Measurements from ENCODE around the gene RASSF3. TPM values are rescaled to one million over a fixed set of nuclear protein-coding genes. Genes with fewer than 3 reads are reported as not detected.
"Not testable (repeated sequence)": the region's sequence is repeated elsewhere in the genome, so short reads cannot be mapped to it uniquely, and the experiment has no call there.

Gene RASSF3
- total RNA-seq, 4 donors from 2014 or later = 7.3 to 18.7 (median 11.2) TPM

DNA sequence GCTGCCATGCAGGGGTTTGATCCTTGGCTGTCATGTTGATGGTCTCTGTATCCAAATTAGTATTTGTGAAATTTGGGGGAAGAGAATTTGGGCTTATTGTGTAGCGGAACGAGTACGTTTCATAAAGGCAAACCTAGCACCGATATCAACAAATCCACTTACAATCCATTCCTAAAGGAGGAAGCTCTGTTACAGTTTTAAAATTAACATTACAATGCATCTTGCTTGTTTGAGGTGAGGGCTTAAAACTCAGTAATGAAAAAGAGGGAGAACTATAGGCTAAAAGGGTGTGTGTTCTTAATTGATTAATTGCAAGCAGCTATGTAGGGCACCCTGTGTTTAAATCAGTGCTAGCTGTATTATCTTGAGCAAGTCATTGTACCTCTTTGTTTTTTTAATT is 13.7 kb downstream of the RASSF3 start:
- TF ChIP-seq, protein P1, sequence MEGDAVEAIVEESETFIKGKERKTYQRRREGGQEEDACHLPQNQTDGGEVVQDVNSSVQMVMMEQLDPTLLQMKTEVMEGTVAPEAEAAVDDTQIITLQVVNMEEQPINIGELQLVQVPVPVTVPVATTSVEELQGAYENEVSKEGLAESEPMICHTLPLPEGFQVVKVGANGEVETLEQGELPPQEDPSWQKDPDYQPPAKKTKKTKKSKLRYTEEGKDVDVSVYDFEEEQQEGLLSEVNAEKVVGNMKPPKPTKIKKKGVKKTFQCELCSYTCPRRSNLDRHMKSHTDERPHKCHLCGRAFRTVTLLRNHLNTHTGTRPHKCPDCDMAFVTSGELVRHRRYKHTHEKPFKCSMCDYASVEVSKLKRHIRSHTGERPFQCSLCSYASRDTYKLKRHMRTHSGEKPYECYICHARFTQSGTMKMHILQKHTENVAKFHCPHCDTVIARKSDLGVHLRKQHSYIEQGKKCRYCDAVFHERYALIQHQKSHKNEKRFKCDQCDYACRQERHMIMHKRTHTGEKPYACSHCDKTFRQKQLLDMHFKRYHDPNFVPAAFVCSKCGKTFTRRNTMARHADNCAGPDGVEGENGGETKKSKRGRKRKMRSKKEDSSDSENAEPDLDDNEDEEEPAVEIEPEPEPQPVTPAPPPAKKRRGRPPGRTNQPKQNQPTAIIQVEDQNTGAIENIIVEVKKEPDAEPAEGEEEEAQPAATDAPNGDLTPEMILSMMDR (IDR thresholded peaks at IDR 0.05) = no peak
- no peak for TF ChIP-seq POLR2A (IDR thresholded peaks at IDR 0.05)
- H3K4me1 ChIP-seq = peaks cover 10 to 16% of the 10 kb centered on the region in 2 donors
- intact Hi-C loops (cut with DNase I) = no loop called here

DNA sequence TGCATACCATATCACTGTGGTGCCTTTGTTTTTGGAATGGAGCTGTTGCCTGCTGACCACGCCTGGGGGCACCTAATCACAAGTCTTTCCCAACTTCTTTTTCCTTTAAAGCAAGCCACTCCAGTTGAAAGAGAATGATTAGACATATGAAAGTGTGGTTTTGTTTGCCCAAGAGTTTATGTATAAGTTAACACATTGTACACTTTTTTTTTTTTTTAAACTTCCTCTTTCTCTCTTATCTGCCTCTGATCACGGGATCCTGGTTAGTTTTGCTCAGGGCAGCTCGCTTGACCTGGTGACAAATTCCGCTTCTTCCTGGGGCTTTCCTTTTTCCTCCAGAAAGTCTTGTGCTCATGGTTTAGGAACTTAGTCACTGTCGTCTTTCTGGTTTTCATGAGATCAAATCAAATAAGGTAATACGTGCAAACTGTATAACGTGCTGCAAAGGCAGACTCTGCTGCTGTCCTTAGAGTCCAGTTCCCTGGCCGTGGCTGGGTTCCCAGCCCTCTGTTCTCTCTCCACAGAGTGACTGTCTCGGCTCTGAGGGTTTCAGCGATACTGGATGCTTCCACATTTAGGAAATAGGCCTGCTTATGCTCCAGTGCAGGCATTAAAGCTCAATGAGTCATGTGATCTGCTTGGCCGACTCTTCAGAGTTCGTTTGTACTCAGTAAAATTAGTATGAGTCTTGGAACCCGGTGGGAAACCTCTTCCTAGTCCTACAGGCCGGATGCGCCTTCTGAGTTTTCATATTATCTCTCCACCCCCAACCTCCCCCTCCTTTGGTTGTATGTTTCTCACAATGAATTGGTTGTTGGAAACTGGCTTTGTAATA is 15.2 kb downstream of the RASSF3 start:
- peak; percentile 41 to 45 for DNase-seq
- Histone ChIP-seq H3K27me3 (no peaks in the 10 kb centered on the region), H3K4me3 (replicated peaks in 1 of 3) (no peak overlapping the region), H3K4me1 (peaks cover 10 to 16% of the 10 kb centered on the region in 2 donors), H3K36me3 (no peaks in the 10 kb centered on the region), H3K9me3 (no peaks in the 10 kb centered on the region), H3K27ac (peak overlapping the region; percentile 1 to 62 (median 60))
- TF ChIP-seq, protein P1 (IDR thresholded peaks at IDR 0.05) = no peak
- TF ChIP-seq POLR2A (IDR thresholded peaks at IDR 0.05) = no peak
- WGBS, 2 donors = 30 to 31% methylated on average over 15 of the region's 15 CpGs
- intact Hi-C loops (cut with DNase I) = no loop called here

More for the DNA sequence above, 13.7 kb downstream of the RASSF3 start:
- H3K36me3 ChIP-seq = no peaks in the 10 kb centered on the region
- no peaks in the 10 kb centered on the region for H3K27me3 ChIP-seq
- 94% methylated on average over 4 of the region's 4 CpGs for WGBS, 2 donors
- H3K9me3 ChIP-seq = no peaks in the 10 kb centered on the region
- H3K27ac ChIP-seq = no peak overlapping the region
- H3K4me3 ChIP-seq (replicated peaks in 1 of 3) = no peak overlapping the region
- no peak for DNase-seq

DNA sequence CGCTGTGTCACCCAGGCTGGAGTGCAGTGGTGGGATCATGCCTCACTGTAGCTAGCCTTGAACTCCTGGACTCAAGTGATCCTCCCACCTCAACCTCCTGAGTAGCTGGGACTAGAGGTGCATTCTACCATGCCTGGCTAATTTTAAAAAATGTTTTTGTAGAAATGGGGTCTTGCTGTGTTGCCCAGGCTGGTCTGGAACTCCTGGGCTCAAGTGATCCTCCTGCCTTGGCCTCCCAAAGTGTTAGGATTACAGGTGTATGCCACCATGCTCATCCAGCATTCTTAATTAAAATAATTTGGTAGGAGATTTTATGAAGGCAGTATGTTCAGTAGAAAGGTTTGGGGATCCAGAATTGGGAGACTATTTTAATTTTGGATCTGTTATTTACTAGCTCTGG is 16.3 kb downstream of the RASSF3 start:
- H3K27me3 ChIP-seq; H3K9me3 ChIP-seq; intact Hi-C loops (cut with DNase I); H3K4me3 ChIP-seq (replicated peaks in 1 of 3); H3K36me3 ChIP-seq; DNase-seq: not testable (repeated sequence)
- Histone ChIP-seq H3K27ac (peak overlapping the region in 1 of 3 donors; percentile 60), H3K4me1 (peaks cover 10 to 16% of the 10 kb centered on the region in 2 donors)
- WGBS, 2 donors = 94 to 100% methylated on average over 1 of the region's 1 CpG

DNA sequence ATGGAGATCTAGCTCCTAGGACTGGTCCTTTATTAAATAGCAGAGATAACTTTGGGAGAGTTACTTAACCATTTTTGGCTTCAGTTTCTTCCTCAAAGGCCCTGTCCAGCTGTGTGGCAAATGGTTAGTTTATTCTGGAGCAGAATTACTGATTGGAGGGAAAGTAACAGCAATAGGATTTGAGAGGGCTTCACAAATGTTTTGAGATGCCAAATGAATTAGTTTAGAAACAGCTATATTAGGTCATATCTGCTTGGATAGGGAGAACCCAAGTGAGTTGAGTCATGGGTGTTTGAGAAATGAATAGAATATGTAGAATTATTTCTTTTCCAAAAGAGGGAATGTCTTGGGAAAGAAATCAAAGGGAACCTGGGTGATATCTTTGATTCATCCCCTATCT is 17.5 kb downstream of the RASSF3 start:
- H3K27ac ChIP-seq = no peak overlapping the region
- H3K36me3 ChIP-seq = no peaks in the 10 kb centered on the region
- no peaks in the 10 kb centered on the region for H3K27me3 ChIP-seq
- TF ChIP-seq POLR2A (IDR thresholded peaks at IDR 0.05) = no peak
- TF ChIP-seq, protein P1 (IDR thresholded peaks at IDR 0.05) = no peak
- intact Hi-C loops (cut with DNase I) = no loop called here
- no peak for DNase-seq
- no peak overlapping the region for H3K4me3 ChIP-seq (replicated peaks in 1 of 3)
- H3K9me3 ChIP-seq = no peaks in the 10 kb centered on the region
- peaks cover 10 to 16% of the 10 kb centered on the region in 2 donors for H3K4me1 ChIP-seq

DNA sequence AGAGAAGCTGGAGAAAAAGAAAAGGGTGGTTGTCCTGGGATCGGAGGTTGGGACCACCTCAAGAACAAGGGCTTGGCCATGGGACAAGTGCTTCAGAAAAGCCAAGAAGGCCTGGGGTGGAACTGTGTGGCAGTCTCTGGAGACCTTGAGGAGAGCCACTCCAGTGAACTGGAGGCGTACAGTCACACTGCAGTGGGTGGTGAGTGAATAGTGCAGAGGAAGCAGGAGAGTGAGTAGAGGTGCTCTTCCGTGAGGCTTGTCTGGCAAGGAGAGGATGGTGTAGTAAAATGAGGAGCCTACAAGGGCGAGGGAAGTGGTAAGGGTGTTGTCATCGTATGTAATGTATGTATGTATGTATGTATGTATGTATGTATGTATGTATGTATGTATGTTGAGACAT is 20.9 kb downstream of the RASSF3 start:
- peaks cover 0 to 6% of the 10 kb centered on the region in 2 donors for H3K4me1 ChIP-seq
- H3K9me3 ChIP-seq = no peaks in the 10 kb centered on the region
- H3K4me3 ChIP-seq (replicated peaks in 1 of 3) = no peak overlapping the region
- H3K36me3 ChIP-seq = no peaks in the 10 kb centered on the region
- 92 to 94% methylated on average over 5 of the region's 5 CpGs for WGBS, 2 donors
- H3K27me3 ChIP-seq = no peaks in the 10 kb centered on the region
- no peak for DNase-seq
- TF ChIP-seq POLR2A (IDR thresholded peaks at IDR 0.05) = no peak
- TF ChIP-seq, protein P1 (IDR thresholded peaks at IDR 0.05) = no peak
- intact Hi-C loops (cut with DNase I) = no loop called here
- H3K27ac ChIP-seq = no peak overlapping the region
